ENCODE data around the gene USP15.

Gene USP15

GRCh38 chr12:62270384-62270783, 10.2 kb downstream of the USP15 start:
- no peak for TF ChIP-seq FOXP2 (optimal IDR thresholded peaks at IDR 0.05; ENCODE audit: borderline replicate concordance, extremely low read depth, extremely low read length, insufficient read depth)
- TF ChIP-seq, protein P1, sequence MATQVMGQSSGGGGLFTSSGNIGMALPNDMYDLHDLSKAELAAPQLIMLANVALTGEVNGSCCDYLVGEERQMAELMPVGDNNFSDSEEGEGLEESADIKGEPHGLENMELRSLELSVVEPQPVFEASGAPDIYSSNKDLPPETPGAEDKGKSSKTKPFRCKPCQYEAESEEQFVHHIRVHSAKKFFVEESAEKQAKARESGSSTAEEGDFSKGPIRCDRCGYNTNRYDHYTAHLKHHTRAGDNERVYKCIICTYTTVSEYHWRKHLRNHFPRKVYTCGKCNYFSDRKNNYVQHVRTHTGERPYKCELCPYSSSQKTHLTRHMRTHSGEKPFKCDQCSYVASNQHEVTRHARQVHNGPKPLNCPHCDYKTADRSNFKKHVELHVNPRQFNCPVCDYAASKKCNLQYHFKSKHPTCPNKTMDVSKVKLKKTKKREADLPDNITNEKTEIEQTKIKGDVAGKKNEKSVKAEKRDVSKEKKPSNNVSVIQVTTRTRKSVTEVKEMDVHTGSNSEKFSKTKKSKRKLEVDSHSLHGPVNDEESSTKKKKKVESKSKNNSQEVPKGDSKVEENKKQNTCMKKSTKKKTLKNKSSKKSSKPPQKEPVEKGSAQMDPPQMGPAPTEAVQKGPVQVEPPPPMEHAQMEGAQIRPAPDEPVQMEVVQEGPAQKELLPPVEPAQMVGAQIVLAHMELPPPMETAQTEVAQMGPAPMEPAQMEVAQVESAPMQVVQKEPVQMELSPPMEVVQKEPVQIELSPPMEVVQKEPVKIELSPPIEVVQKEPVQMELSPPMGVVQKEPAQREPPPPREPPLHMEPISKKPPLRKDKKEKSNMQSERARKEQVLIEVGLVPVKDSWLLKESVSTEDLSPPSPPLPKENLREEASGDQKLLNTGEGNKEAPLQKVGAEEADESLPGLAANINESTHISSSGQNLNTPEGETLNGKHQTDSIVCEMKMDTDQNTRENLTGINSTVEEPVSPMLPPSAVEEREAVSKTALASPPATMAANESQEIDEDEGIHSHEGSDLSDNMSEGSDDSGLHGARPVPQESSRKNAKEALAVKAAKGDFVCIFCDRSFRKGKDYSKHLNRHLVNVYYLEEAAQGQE (IDR thresholded peaks at IDR 0.05; ENCODE audit: insufficient read depth in 1 of 2, low read depth in 2 of 2, low read length in 2 of 2), result no peak
- TF ChIP-seq POLR2AphosphoS5 (IDR thresholded peaks at IDR 0.05; ENCODE audit: low read depth, low read length), result no peak
- TF ChIP-seq TAF1 (IDR thresholded peaks at IDR 0.05; ENCODE audit: borderline replicate concordance, insufficient read depth, low read length), result no peak
- TF ChIP-seq SIN3A (IDR thresholded peaks at IDR 0.05; ENCODE audit: borderline replicate concordance, insufficient read depth, low read length), result no peak

GRCh38 chr12:62270872-62271271, 10.7 kb downstream of the USP15 start:
- TF ChIP-seq SIN3A (IDR thresholded peaks at IDR 0.05; ENCODE audit: borderline replicate concordance, insufficient read depth, low read length), result no peak
- TF ChIP-seq, protein P1 (IDR thresholded peaks at IDR 0.05; ENCODE audit: insufficient read depth in 1 of 2, low read depth in 2 of 2, low read length in 2 of 2), result no peak
- no peak for TF ChIP-seq TAF1 (IDR thresholded peaks at IDR 0.05; ENCODE audit: borderline replicate concordance, insufficient read depth, low read length)
- no peak for TF ChIP-seq POLR2AphosphoS5 (IDR thresholded peaks at IDR 0.05; ENCODE audit: low read depth, low read length)
- TF ChIP-seq FOXP2 (optimal IDR thresholded peaks at IDR 0.05; ENCODE audit: borderline replicate concordance, extremely low read depth, extremely low read length, insufficient read depth), result no peak

- TF ChIP-seq FOXP2 (optimal IDR thresholded peaks at IDR 0.05; ENCODE audit: borderline replicate concordance, extremely low read depth, extremely low read length, insufficient read depth) (no peak), POLR2AphosphoS5 (IDR thresholded peaks at IDR 0.05; ENCODE audit: low read depth, low read length) (no peak), TAF1 (IDR thresholded peaks at IDR 0.05; ENCODE audit: borderline replicate concordance, insufficient read depth, low read length) (no peak), SIN3A (IDR thresholded peaks at IDR 0.05; ENCODE audit: borderline replicate concordance, insufficient read depth, low read length) (no peak)
- TF ChIP-seq, protein P1 (IDR thresholded peaks at IDR 0.05; ENCODE audit: insufficient read depth in 1 of 2, low read depth in 2 of 2, low read length in 2 of 2), result no peak
Measured at GRCh38 chr12:62272936-62273552, 12.8 kb downstream of the USP15 start.

DNA sequence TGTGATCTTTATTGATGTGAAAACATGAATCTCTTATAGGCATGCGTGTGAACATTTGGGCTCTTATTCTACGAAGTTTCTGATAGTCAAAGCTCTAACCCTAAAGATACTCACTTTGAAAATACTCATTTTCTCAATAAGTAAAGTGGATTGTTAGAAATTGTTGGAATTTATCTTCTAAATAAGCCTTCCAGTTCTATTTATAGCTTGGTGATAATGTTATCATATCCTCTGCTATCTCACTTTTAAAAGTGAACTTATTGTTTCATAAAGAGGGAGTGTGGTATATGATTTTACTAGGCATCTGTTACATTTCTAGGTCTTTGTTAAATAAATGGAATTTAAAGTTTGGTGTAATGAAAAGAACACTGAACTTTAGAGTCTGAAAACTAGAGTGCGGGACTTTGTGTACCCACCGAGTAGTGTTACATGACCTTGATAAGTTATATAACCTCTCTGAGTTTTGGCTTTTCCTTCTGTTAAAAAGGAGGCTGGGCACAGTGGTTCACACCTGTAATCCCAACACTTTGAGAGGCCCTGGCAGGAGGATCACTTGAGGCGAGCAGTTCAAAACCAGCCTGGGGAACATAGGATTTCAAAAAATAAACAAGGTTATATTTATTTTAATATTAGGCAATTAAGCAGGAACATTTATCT, 13.6 kb downstream of the USP15 start:
- no peak for TF ChIP-seq FOXP2 (optimal IDR thresholded peaks at IDR 0.05; ENCODE audit: borderline replicate concordance, extremely low read depth, extremely low read length, insufficient read depth)
- TF ChIP-seq TAF1 (IDR thresholded peaks at IDR 0.05; ENCODE audit: borderline replicate concordance, insufficient read depth, low read length), result no peak
- no peak for TF ChIP-seq POLR2AphosphoS5 (IDR thresholded peaks at IDR 0.05; ENCODE audit: low read depth, low read length)

DNA sequence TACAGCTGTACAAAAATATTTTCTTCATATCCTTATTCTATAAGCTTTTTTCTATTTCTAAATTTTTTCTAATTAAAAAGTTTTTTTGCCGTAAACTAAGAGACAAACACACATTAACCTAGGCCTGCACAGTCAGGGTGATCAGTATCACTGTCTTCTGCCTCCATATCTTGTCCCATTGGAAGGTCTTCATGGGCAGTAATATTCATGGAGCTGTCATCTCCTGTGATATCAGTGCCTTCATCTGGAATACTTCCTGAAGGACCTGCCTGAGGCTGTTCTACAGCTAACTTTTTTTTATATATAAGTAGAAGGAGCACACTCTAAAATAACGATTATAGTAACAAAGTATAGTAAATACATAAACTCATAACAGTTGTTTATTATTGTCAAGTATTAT, 17.8 kb downstream of the USP15 start:
- TF ChIP-seq, protein P1 (IDR thresholded peaks at IDR 0.05; ENCODE audit: insufficient read depth in 1 of 2, low read depth in 2 of 2, low read length in 2 of 2), result no peak
- TF ChIP-seq FOXP2 (optimal IDR thresholded peaks at IDR 0.05; ENCODE audit: borderline replicate concordance, extremely low read depth, extremely low read length, insufficient read depth) (no peak), SIN3A (IDR thresholded peaks at IDR 0.05; ENCODE audit: borderline replicate concordance, insufficient read depth, low read length) (no peak), POLR2AphosphoS5 (IDR thresholded peaks at IDR 0.05; ENCODE audit: low read depth, low read length) (no peak), TAF1 (IDR thresholded peaks at IDR 0.05; ENCODE audit: borderline replicate concordance, insufficient read depth, low read length) (no peak)

Measured in PFSK-1 (cell line).